Measurements from ENCODE around the gene TBX4. TPM values are rescaled to one million over a fixed set of nuclear protein-coding genes. Genes with fewer than 3 reads are reported as not detected.
A peak's percentile ranks its signal among the peaks of the same experiment; 100 is the strongest.

The TBX4 gene
- polyA plus RNA-seq, 4 donors: 16.8 TPM; not detected in 3

GRCh38 chr17:61458421-61459141 lies 6.4 kb downstream of the TBX4 start:
- no peaks in the 10 kb centered on the region for H3K9me3 ChIP-seq (ENCODE audit: control insufficient read depth in 2 of 2, insufficient read depth in 1 of 2, low read depth in 1 of 2, low read length in 1 of 2)
- H3K36me3 ChIP-seq (ENCODE audit: control insufficient read depth in 3 of 3, insufficient read depth in 2 of 3, low read depth in 1 of 3, low read length in 3 of 3): no peaks in the 10 kb centered on the region
- no peak for DNase-seq
- peaks cover 0 to 56% (median 0%) of the 10 kb centered on the region in 3 donors for H3K4me1 ChIP-seq (ENCODE audit: control insufficient read depth in 3 of 3, insufficient read depth in 2 of 3, low read depth in 1 of 3, low read length in 2 of 3)
- no peak overlapping the region for H3K4me3 ChIP-seq (ENCODE audit: low read depth in 1 of 3, low read length in 3 of 3)
- no peak for FAIRE-seq
- no peak overlapping the region for H3K27ac ChIP-seq (ENCODE audit: low read depth in 1 of 3, low read length in 2 of 3)
- H3K27me3 ChIP-seq (ENCODE audit: control insufficient read depth in 3 of 3, insufficient read depth in 3 of 3, low read length in 3 of 3): peaks cover 15 to 99% (median 64%) of the 10 kb centered on the region in 3 donors
- WGBS, 3 donors: 39 to 60% (median 48%) methylated on average over 5 of the region's 5 CpGs

GRCh38 chr17:61459142-61459809 lies 7.1 kb downstream of the TBX4 start:
- peaks cover 15 to 96% (median 63%) of the 10 kb centered on the region in 3 donors for H3K27me3 ChIP-seq (ENCODE audit: control insufficient read depth in 3 of 3, insufficient read depth in 3 of 3, low read length in 3 of 3)
- H3K4me1 ChIP-seq (ENCODE audit: control insufficient read depth in 3 of 3, insufficient read depth in 2 of 3, low read depth in 1 of 3, low read length in 2 of 3): peaks cover 0 to 52% (median 0%) of the 10 kb centered on the region in 3 donors
- no peak for DNase-seq
- 71 to 87% (median 80%) methylated on average over 4 of the region's 4 CpGs for WGBS, 3 donors
- no peaks in the 10 kb centered on the region for H3K36me3 ChIP-seq (ENCODE audit: control insufficient read depth in 3 of 3, insufficient read depth in 2 of 3, low read depth in 1 of 3, low read length in 3 of 3)
- no peak for FAIRE-seq
- no peak overlapping the region for H3K27ac ChIP-seq (ENCODE audit: low read depth in 1 of 3, low read length in 2 of 3)
- no peaks in the 10 kb centered on the region for H3K9me3 ChIP-seq (ENCODE audit: control insufficient read depth in 2 of 2, insufficient read depth in 1 of 2, low read depth in 1 of 2, low read length in 1 of 2)
- H3K4me3 ChIP-seq (ENCODE audit: low read depth in 1 of 3, low read length in 3 of 3): no peak overlapping the region

GRCh38 chr17:61459939-61460718 lies 7.9 kb downstream of the TBX4 start:
- Histone ChIP-seq H3K4me3 (ENCODE audit: low read depth in 1 of 3, low read length in 3 of 3) (no peak overlapping the region), H3K36me3 (ENCODE audit: control insufficient read depth in 3 of 3, insufficient read depth in 2 of 3, low read depth in 1 of 3, low read length in 3 of 3) (no peaks in the 10 kb centered on the region), H3K27ac (ENCODE audit: low read depth in 1 of 3, low read length in 2 of 3) (no peak overlapping the region), H3K4me1 (ENCODE audit: control insufficient read depth in 3 of 3, insufficient read depth in 2 of 3, low read depth in 1 of 3, low read length in 2 of 3) (peaks cover 0 to 45% (median 0%) of the 10 kb centered on the region in 3 donors), H3K9me3 (ENCODE audit: control insufficient read depth in 2 of 2, insufficient read depth in 1 of 2, low read depth in 1 of 2, low read length in 1 of 2) (no peaks in the 10 kb centered on the region), H3K27me3 (ENCODE audit: control insufficient read depth in 3 of 3, insufficient read depth in 3 of 3, low read length in 3 of 3) (peaks cover 12 to 87% (median 54%) of the 10 kb centered on the region in 3 donors)
- DNase-seq (no peak), FAIRE-seq (no peak)
- 60 to 72% (median 66%) methylated on average over 9 of the region's 9 CpGs for WGBS, 3 donors

GRCh38 chr17:61460796-61461585 lies 8.8 kb downstream of the TBX4 start:
- H3K4me3 ChIP-seq (ENCODE audit: low read depth in 1 of 3, low read length in 3 of 3): no peak overlapping the region
- H3K27me3 ChIP-seq (ENCODE audit: control insufficient read depth in 3 of 3, insufficient read depth in 3 of 3, low read length in 3 of 3): peaks cover 8 to 78% (median 46%) of the 10 kb centered on the region in 3 donors
- H3K9me3 ChIP-seq (ENCODE audit: control insufficient read depth in 2 of 2, insufficient read depth in 1 of 2, low read depth in 1 of 2, low read length in 1 of 2): no peaks in the 10 kb centered on the region
- H3K4me1 ChIP-seq (ENCODE audit: control insufficient read depth in 3 of 3, insufficient read depth in 2 of 3, low read depth in 1 of 3, low read length in 2 of 3): peaks cover 0 to 36% (median 0%) of the 10 kb centered on the region in 3 donors
- peak in 1 of 2 donors; percentile 50 for DNase-seq
- no peaks in the 10 kb centered on the region for H3K36me3 ChIP-seq (ENCODE audit: control insufficient read depth in 3 of 3, insufficient read depth in 2 of 3, low read depth in 1 of 3, low read length in 3 of 3)
- no peak for FAIRE-seq
- WGBS, 3 donors: 9 to 16% (median 11%) methylated on average over 12 of the region's 12 CpGs
- no peak overlapping the region for H3K27ac ChIP-seq (ENCODE audit: low read depth in 1 of 3, low read length in 2 of 3)

- no peak for FAIRE-seq
These were observed 9.4 kb downstream of the TBX4 start for GRCh38 chr17:61461586-61461966.

GRCh38 chr17:61461967-61462718 lies 9.9 kb downstream of the TBX4 start:
- Histone ChIP-seq H3K27ac (ENCODE audit: low read depth in 1 of 3, low read length in 2 of 3) (no peak overlapping the region), H3K9me3 (ENCODE audit: control insufficient read depth in 2 of 2, insufficient read depth in 1 of 2, low read depth in 1 of 2, low read length in 1 of 2) (no peaks in the 10 kb centered on the region), H3K36me3 (ENCODE audit: control insufficient read depth in 3 of 3, insufficient read depth in 2 of 3, low read depth in 1 of 3, low read length in 3 of 3) (no peaks in the 10 kb centered on the region), H3K4me1 (ENCODE audit: control insufficient read depth in 3 of 3, insufficient read depth in 2 of 3, low read depth in 1 of 3, low read length in 2 of 3) (peaks cover 0 to 27% (median 0%) of the 10 kb centered on the region in 3 donors), H3K4me3 (ENCODE audit: low read depth in 1 of 3, low read length in 3 of 3) (peak overlapping the region in 1 of 3 donors; percentile 1), H3K27me3 (ENCODE audit: control insufficient read depth in 3 of 3, insufficient read depth in 3 of 3, low read length in 3 of 3) (peaks cover 8 to 67% (median 36%) of the 10 kb centered on the region in 3 donors)
- WGBS, 3 donors: 4 to 6% (median 6%) methylated on average over 47 to 55 of the region's 55 CpGs
- no peak for FAIRE-seq
- DNase-seq: peak in 1 of 2 donors; percentile 48

More at GRCh38 chr17:61461586-61461966, 9.4 kb downstream of the TBX4 start:
- Histone ChIP-seq H3K36me3 (ENCODE audit: control insufficient read depth in 3 of 3, insufficient read depth in 2 of 3, low read depth in 1 of 3, low read length in 3 of 3) (no peaks in the 10 kb centered on the region), H3K27ac (ENCODE audit: low read depth in 1 of 3, low read length in 2 of 3) (no peak overlapping the region), H3K27me3 (ENCODE audit: control insufficient read depth in 3 of 3, insufficient read depth in 3 of 3, low read length in 3 of 3) (peaks cover 8 to 73% (median 41%) of the 10 kb centered on the region in 3 donors), H3K4me1 (ENCODE audit: control insufficient read depth in 3 of 3, insufficient read depth in 2 of 3, low read depth in 1 of 3, low read length in 2 of 3) (peaks cover 0 to 32% (median 0%) of the 10 kb centered on the region in 3 donors), H3K9me3 (ENCODE audit: control insufficient read depth in 2 of 2, insufficient read depth in 1 of 2, low read depth in 1 of 2, low read length in 1 of 2) (no peaks in the 10 kb centered on the region), H3K4me3 (ENCODE audit: low read depth in 1 of 3, low read length in 3 of 3) (peak overlapping the region in 1 of 3 donors; percentile 1)
- 2 to 8% (median 6%) methylated on average over 7 of the region's 7 CpGs for WGBS, 3 donors
- peak in 1 of 2 donors; percentile 65 for DNase-seq

GRCh38 chr17:61462719-61463315 lies 10.6 kb downstream of the TBX4 start:
- WGBS, 3 donors: 43 to 52% (median 51%) methylated on average over 10 of the region's 10 CpGs
- no peak for DNase-seq

More at GRCh38 chr17:61462719-61463315, 10.6 kb downstream of the TBX4 start:
- peaks cover 5 to 66% (median 30%) of the 10 kb centered on the region in 3 donors for H3K27me3 ChIP-seq (ENCODE audit: control insufficient read depth in 3 of 3, insufficient read depth in 3 of 3, low read length in 3 of 3)
- no peak for FAIRE-seq
- H3K9me3 ChIP-seq (ENCODE audit: control insufficient read depth in 2 of 2, insufficient read depth in 1 of 2, low read depth in 1 of 2, low read length in 1 of 2): no peaks in the 10 kb centered on the region
- H3K4me1 ChIP-seq (ENCODE audit: control insufficient read depth in 3 of 3, insufficient read depth in 2 of 3, low read depth in 1 of 3, low read length in 2 of 3): peaks cover 0 to 26% (median 0%) of the 10 kb centered on the region in 3 donors
- no peak overlapping the region for H3K27ac ChIP-seq (ENCODE audit: low read depth in 1 of 3, low read length in 2 of 3)
- H3K4me3 ChIP-seq (ENCODE audit: low read depth in 1 of 3, low read length in 3 of 3): no peak overlapping the region
- H3K36me3 ChIP-seq (ENCODE audit: control insufficient read depth in 3 of 3, insufficient read depth in 2 of 3, low read depth in 1 of 3, low read length in 3 of 3): no peaks in the 10 kb centered on the region

Measured in small intestine (tissue), 7 donors.